ENCODE results near the gene DUSP8.

DNA sequence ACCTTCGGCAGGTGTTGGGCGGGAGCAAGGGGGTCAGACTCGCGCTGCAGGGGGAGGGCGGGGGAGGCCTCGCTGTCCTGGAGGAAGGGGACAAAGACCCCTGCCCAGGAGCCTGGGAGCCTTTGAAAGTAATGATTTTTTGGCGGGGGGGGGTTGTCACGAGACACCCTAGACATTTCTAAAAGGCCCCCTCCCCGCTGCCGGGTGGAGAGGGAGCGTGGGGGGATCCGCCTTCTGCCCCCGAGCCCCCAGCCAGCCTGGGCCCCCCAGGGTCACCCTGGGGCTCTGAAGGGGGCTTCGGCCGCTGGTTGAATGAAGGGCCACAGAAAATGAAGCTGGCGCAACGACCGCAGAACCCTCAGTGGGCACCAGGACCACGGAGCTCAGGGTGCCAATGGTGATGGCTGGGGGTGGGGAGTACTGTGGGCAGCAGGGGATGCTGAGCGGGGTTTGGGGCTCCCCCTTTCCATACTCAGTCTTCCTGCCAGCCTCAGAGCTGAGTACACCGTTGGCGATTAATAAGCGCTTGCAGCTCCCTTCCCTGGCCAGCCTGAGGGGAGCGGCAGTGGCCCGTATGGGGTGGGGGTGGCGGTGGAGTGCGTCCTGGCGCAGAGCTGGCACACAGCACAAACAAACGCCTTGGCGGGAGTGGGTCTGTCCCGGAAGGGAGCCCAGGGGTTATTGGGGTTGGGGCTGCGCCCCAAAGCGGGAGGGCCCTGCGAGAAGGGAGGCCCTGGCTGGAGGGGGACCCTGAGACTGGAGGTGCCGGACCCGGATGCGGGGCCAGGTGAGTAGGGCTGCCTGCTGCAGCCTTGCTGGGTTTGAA is 1.2 kb upstream of the DUSP8 start:
- TF ChIP-seq, protein P1, sequence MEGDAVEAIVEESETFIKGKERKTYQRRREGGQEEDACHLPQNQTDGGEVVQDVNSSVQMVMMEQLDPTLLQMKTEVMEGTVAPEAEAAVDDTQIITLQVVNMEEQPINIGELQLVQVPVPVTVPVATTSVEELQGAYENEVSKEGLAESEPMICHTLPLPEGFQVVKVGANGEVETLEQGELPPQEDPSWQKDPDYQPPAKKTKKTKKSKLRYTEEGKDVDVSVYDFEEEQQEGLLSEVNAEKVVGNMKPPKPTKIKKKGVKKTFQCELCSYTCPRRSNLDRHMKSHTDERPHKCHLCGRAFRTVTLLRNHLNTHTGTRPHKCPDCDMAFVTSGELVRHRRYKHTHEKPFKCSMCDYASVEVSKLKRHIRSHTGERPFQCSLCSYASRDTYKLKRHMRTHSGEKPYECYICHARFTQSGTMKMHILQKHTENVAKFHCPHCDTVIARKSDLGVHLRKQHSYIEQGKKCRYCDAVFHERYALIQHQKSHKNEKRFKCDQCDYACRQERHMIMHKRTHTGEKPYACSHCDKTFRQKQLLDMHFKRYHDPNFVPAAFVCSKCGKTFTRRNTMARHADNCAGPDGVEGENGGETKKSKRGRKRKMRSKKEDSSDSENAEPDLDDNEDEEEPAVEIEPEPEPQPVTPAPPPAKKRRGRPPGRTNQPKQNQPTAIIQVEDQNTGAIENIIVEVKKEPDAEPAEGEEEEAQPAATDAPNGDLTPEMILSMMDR (IDR thresholded peaks at IDR 0.05; ENCODE audit: insufficient read depth, low read length): no peak
- TF ChIP-seq REST (IDR thresholded peaks at IDR 0.05; ENCODE audit: insufficient replicate concordance, low read depth) (no peak), POLR2AphosphoS5 (IDR thresholded peaks at IDR 0.05; ENCODE audit: low read depth) (no peak)
